ENCODE results near the gene FYB1.
A peak's percentile ranks its signal among the peaks of the same experiment; 100 is the strongest.

The FYB1 gene

GRCh38 chr5:39115644-39116343 lies 103.6 kb downstream of the FYB1 start:
- no peak for DNase-seq (ENCODE audit: insufficient read length, low spot score)

GRCh38 chr5:39114155-39114554 lies 105.2 kb downstream of the FYB1 start:
- TF ChIP-seq POLR2A (IDR thresholded peaks at IDR 0.05; ENCODE audit: low read depth, low read length) = no peak
- FAIRE-seq (no peak), DNase-seq (ENCODE audit: insufficient read length, low spot score) (no peak)

More at GRCh38 chr5:39115644-39116343, 103.6 kb downstream of the FYB1 start:
- peak; percentile 57 for FAIRE-seq
- no peak for TF ChIP-seq POLR2A (IDR thresholded peaks at IDR 0.05; ENCODE audit: low read depth, low read length)

GRCh38 chr5:39113354-39113953 lies 105.9 kb downstream of the FYB1 start:
- DNase-seq (ENCODE audit: insufficient read length, low spot score) (no peak), FAIRE-seq (peak; percentile 52)
- no peak for TF ChIP-seq POLR2A (IDR thresholded peaks at IDR 0.05; ENCODE audit: low read depth, low read length)

GRCh38 chr5:39109606-39110005 lies 109.8 kb downstream of the FYB1 start:
- DNase-seq (ENCODE audit: insufficient read length, low spot score) (no peak), FAIRE-seq (peak; percentile 72)
- TF ChIP-seq POLR2A (IDR thresholded peaks at IDR 0.05; ENCODE audit: low read depth, low read length) = no peak

GRCh38 chr5:39108987-39109386 lies 110.4 kb downstream of the FYB1 start:
- DNase-seq (ENCODE audit: insufficient read length, low spot score) = no peak
- TF ChIP-seq POLR2A (IDR thresholded peaks at IDR 0.05; ENCODE audit: low read depth, low read length) = no peak
- FAIRE-seq = no peak

- no peak for DNase-seq (ENCODE audit: insufficient read length, low spot score)
- TF ChIP-seq POLR2A (IDR thresholded peaks at IDR 0.05; ENCODE audit: low read depth, low read length) = no peak
- FAIRE-seq = no peak
Observed at GRCh38 chr5:39107350-39107749, 112.0 kb downstream of the FYB1 start.

GRCh38 chr5:39106322-39106721 lies 113.0 kb downstream of the FYB1 start:
- peak; percentile 71 for FAIRE-seq
- DNase-seq (ENCODE audit: insufficient read length, low spot score) = no peak
- no peak for TF ChIP-seq POLR2A (IDR thresholded peaks at IDR 0.05; ENCODE audit: low read depth, low read length)

- TF ChIP-seq POLR2A (IDR thresholded peaks at IDR 0.05; ENCODE audit: low read depth, low read length) = no peak
- peak; percentile 45 for FAIRE-seq
- no peak for DNase-seq (ENCODE audit: insufficient read length, low spot score)
Observed at GRCh38 chr5:39104221-39104620, 115.1 kb downstream of the FYB1 start.

- TF ChIP-seq POLR2A (IDR thresholded peaks at IDR 0.05; ENCODE audit: low read depth, low read length) = no peak
- DNase-seq (ENCODE audit: insufficient read length, low spot score) (no peak), FAIRE-seq (no peak)
Observed at GRCh38 chr5:39102684-39103155, 116.6 kb downstream of the FYB1 start.

GRCh38 chr5:39100851-39101396 lies 118.4 kb downstream of the FYB1 start:
- no peak for TF ChIP-seq POLR2A (IDR thresholded peaks at IDR 0.05; ENCODE audit: low read depth, low read length)
- FAIRE-seq = peak; percentile 99
- DNase-seq (ENCODE audit: insufficient read length, low spot score) = peak; percentile 47

- DNase-seq (ENCODE audit: insufficient read length, low spot score) = no peak
- TF ChIP-seq POLR2A (IDR thresholded peaks at IDR 0.05; ENCODE audit: low read depth, low read length) = no peak
- no peak for FAIRE-seq
Observed at GRCh38 chr5:39100301-39100850, 119.0 kb downstream of the FYB1 start.

GRCh38 chr5:39099831-39100230 lies 119.5 kb downstream of the FYB1 start:
- DNase-seq (ENCODE audit: insufficient read length, low spot score) (no peak), FAIRE-seq (no peak)
- TF ChIP-seq POLR2A (IDR thresholded peaks at IDR 0.05; ENCODE audit: low read depth, low read length) = no peak

GRCh38 chr5:39093352-39093751 lies 126.0 kb downstream of the FYB1 start:
- DNase-seq (ENCODE audit: insufficient read length, low spot score) (no peak), FAIRE-seq (peak; percentile 99)
- no peak for TF ChIP-seq POLR2A (IDR thresholded peaks at IDR 0.05; ENCODE audit: low read depth, low read length)

- no peak for FAIRE-seq
- no peak for TF ChIP-seq POLR2A (IDR thresholded peaks at IDR 0.05; ENCODE audit: low read depth, low read length)
- DNase-seq (ENCODE audit: insufficient read length, low spot score) = no peak
Observed at GRCh38 chr5:39092581-39093351, 126.6 kb downstream of the FYB1 start.

Measured in H54 (cell line).